Mesenteric fat pad (tissue), 1 donor: ENCODE data around the gene ADGRV1. TPM values are rescaled to one million over a fixed set of nuclear protein-coding genes. Genes with fewer than 3 reads are reported as not detected.
"Not testable (repeated sequence)": the region's sequence is repeated elsewhere in the genome, so short reads cannot be mapped to it uniquely, and the experiment has no call there.

Source experiments
- DNase-seq: peaks from one replicate; pipeline ENCODE4 v3.0.0-alpha.2; 2020; ENCODE audit warnings: low spot score
- total RNA-seq: library from RNA; stranded (reverse); fragmentation: NEBNext Ultra II Directional; extraction: Animal tissue kit (Norgen Biotek cat#: 25700); gene quantifications from one replicate; pipeline ENCODE4 v1.2.1, GENCODE V29; 2021
- donor health status: DM: yes; HTN: yes; CAD: no.

ADGRV1 gene
- total RNA-seq, 1 donor from 2014 or later: 0.16 TPM

DNA sequence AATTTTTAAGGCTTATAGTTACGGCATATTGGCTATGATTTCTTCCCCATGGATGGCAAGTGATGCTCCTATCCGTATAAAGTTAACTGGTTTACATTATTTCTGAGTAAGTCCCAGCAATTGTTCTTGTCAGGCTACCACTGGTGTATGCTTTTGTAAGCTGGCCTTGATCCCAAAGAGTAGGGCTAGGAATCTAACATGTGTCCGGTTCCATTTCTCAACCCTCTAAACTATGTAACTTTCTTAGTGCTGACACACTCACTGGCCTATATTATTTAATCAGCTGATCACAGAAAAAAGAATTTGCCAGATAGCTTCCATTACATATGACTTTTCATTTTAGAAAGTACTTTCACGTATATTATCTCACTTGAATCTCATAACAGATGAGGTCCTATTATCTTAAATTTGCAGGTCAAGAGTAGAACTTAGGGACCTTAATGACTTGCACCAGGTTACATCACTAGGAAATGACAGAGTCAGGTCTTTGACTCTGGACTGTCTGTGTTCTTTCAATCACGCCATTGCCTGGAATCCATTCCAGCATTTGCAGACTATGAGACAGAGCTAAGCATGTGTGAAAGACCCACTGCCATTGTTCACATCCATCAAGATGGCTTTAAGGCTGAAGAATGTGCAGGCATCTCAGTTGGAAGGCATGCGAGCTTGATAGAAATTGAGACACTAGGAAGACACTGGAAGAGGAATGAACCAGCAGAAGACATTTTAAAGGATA, 461.6 kb downstream of the ADGRV1 start:
- no peak for DNase-seq

DNA sequence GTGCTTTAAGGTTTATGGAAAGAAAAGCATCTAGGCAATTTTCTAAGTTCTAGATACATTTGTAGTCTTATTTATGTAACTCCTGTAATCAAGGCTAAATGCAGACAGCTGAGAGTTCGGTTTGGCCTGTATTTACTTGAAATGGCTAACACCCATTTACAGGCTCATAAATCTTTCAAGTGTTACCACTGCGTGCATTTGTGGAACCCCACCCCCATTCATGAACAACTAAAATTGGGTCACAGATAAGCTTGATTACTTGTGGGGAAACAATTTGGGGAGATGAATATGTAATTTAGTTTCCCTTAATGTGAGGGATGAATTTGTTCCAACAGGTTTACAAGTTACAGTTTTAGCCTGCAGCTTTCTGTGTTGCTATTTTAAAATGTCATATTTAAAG, 463.9 kb downstream of the ADGRV1 start:
- no peak for DNase-seq

DNA sequence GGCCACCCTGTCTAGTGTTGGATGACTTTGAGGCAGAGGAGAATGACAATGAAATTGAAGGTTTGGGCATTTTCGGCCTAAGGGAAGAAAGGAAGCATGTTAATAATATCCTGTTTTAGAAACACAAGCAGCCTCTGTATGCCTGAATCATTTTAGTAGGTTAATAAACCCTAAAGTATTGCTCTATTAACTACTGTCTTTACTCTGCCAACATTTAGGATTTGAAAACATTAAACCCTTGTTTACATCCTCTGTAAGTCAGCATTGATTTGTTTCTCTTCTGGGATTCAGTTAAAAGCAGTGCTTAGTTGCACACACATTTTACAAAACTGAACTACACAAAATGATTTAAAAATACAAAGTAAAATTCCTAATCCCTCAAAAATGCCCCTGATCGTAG, 465.6 kb downstream of the ADGRV1 start:
- no peak for DNase-seq

DNA sequence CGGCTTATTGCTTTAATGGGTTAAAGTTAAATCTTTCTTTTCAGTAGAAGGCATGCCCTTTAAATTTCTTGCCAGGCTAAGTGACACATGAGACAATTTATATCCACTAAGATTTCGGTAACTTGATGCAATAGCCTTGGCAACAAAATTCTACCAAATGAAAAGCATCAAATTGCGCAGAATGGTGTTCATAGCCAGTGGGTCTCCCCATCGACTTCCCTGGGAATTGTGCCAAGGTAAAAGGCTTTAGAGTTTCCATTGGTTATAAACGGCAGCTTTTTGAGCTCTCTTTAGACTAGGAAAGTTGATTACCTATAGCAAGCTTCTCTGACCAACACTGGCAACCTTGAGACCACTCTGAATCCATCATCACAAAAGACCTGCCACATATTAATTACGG, 466.1 kb downstream of the ADGRV1 start:
- DNase-seq: no peak

DNA sequence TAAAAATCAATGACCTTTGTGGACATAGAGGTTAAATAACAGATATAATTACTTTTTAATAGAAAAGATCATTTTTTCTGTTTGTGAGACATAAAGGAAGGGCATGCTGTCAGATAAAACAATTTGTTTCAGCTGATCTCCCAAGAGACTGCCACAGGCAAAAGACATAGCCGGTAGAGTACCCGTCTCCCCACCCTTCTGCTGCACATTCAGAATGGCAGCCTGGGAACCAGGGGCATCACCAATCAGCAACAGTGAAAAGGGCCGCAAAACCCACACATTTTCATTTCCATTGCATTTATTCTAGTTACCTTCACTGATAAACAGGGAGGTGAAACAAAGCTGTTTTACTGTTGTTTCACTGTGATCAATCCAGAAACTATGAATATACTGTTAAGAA, 466.9 kb downstream of the ADGRV1 start:
- DNase-seq: no peak

DNA sequence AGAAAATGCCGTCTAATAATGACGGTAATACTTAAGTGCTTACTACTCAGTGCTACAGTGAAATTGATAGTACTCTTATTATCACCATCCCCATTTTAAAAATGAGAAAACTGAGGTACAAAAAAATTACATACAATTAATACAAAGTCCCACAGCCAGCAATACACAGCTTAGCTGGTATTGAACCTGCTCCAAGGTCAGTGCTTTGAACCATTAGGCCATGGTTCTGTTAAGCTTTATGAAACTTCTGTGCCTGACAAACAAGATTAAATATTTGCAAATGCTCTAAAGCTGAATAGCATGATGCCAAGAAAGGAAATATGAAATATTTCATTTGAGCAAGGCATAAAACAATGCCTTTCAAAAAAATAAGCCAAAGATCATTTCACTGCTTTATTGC, 467.4 kb downstream of the ADGRV1 start:
- no peak for DNase-seq

DNA sequence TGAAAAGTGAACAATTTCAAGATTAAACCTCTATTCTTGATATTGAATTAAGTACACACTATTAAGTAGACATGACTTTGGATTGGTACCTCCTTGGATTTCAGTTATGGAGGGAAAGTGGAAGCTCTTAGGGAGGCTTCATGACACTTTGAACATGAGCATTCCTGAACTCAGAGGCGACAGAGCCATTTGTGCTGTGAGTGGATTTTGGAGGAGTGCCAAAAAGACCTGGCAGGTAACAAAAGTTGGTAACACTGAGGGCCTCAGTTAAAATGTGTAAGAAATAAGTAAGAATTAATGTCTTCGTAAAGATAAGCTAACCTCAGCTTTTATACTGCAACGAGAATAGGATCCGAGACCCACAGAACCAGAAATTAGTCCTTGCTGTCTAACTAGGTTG, 467.9 kb downstream of the ADGRV1 start:
- DNase-seq: no peak

DNA sequence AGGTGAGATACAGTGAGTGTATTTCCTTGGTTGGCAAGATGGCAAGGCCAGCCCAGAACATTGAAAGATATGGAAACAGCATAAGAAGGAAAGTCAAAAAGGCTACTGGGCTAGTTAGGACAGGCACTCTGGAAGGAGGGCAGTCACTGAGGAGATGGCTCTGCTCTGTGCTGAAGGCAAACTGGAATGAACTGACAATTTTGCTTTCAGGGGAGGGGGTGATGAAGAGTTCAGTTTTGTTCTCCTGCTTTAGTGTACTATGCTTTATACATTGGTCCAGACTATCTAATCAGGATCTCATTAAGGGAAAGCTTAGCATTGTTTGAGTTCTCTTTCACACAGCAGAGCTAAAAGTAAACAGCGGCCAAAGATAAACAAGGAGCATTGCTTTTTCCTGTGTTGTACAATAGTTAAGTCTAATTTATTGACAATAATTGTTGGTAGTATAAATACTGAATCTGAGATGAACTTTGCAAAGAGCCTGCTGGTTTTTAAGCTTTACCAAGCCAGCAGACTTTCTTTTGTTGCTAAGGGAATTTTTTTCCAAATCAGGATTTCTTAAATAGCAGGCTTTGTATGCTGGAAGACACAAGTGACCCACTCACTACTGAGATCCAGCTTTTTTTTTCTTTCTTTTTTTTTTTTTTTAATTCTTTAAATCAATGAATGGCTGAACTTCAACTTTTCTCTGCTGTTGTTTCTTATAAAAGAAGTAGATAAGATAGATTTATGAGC, 469.0 kb downstream of the ADGRV1 start:
- DNase-seq: no peak

DNA sequence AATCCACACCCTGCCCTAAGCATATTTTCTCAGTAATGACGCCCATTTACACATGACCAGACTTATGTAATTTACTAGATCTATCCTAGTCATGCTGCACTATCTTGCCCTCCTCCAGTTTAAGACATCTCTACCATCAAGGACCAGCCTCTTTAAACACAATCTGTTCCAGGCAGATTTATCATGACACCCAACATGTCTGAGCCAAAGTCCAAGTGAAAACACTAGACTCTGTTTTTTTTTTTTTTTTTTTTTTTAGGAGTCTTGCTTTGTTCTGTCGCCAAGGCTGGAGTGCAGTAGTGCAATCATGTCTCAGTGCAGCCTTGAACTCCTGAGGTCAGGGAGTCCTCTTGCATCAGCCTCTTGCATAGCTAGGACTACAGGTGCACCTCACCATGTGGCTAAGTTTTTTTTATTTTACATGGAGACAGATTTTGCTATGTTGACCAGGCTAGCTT, 469.9 kb downstream of the ADGRV1 start:
- DNase-seq: no peak

DNA sequence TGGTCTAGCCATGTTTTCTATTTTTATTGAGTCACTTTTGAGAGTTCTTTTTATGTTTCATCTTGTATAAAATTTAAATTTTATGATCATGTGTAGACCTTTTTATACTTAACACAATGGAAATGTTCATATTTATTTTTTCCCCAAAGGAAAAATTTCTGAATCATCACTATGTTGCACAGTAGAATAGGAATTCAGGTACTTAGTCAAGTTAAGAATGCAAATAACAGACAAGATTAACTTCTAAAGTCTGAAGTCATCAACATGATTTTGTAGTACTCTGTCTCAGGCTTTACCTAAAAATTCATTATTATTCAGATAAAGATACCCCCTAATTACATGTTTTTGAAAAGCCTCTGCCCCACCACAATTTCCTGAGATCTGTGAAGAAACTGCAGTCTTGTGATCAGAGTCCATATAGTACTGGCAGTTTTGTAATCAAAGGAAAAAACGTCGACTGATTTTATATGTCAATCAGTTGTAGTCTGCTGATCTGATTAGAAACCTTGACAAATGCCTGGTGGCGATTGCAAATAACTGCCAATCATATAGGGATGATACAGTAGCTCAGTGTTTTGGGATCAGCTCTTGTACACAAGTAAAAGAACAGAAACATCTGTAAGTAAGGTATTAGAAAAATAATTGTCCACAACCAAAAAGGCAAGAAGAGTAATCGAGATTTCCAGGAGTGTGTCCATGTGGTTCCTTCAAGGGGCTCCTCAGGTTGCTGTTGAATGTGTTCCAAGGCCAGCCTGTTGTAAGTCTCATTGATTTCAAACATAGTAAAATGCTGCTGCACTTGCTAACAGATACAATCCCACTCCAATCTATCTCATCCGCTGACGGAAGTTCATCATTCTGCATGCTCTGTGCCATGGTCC, 472.2 kb downstream of the ADGRV1 start:
- no peak for DNase-seq

DNA sequence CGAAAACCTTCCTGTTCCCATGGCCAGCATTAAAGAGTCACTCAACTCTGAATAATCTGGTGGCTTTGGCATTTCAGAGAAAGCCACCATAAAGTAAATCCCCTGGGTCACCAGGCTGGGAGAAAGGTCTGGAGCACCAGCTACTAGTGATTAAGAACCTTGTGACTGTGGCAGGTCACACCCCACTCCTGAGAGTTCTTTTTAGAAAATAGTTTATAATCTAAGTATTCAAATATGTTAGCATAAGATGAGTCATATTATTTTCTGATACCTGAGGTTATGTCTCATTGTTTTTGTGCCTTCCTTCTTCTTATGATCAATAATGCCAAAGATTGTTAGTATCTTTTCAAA, 472.8 kb downstream of the ADGRV1 start:
- DNase-seq: no peak

DNA sequence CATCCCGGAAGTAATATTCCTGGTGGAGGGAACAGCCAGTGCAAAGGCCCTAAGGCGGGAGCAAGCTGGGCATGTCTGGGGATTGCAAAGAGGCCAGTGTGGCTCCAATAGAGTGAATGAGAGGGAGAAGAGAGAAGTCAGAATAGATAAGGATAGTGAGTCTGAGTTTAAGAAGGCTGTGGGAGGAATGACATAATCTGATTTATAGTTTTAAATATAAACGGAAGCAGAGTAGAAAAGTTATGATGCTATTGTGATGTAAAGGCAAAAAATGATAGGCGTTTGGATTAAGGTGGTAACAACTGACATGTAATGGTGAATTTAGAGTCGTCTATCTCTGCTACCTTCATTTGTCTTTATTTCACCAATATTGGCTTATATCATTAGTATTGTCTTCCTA, 473.5 kb downstream of the ADGRV1 start:
- DNase-seq: no peak

DNA sequence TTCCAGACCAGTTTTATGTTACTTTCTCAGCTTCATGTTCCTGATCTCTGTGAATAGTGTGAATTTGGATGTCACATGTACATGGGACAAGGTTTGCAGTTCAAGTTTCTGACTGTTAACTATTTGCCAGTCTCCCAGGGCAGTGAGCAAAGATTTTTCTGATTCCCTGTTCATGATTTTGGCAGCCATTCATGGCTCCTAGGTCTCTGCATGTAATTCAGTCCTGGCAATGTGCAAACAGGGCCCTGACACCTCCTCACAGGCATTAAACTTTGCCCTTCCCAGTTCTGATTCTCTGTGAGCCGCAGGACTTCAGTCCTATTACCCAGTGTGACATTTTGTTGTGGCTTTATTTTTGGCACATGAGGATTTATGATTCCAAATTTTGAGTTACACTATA, 474.8 kb downstream of the ADGRV1 start:
- DNase-seq: no peak

DNA sequence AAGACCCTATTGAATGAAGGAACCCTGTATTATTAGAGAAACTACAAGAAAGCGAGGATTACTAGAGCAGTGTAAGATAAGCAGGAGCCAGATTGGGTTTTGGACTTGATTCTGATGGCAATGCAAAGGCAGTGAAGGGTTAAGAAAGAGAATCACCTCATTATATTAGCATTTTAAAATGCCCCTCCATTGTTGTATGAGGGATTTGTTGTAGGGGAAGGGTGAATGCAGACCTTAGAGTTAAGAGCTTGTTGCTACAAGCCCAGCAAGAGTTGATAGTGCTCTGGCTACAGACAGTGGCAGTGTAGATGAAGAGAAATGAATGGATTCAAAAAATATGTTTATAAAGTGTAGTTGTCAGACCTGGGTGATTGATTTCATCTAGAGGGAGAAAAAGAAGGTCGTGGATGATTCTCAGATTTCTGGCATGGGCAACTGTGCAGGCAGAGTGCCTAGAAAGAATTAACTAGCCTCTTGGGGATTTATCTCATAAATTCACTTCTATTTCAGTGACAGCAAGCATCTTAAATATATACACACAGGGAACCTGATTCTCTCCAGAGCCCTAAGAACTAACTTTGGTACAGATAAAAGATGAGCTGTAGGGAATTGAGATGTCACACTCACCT, 479.7 kb downstream of the ADGRV1 start:
- no peak for DNase-seq

DNA sequence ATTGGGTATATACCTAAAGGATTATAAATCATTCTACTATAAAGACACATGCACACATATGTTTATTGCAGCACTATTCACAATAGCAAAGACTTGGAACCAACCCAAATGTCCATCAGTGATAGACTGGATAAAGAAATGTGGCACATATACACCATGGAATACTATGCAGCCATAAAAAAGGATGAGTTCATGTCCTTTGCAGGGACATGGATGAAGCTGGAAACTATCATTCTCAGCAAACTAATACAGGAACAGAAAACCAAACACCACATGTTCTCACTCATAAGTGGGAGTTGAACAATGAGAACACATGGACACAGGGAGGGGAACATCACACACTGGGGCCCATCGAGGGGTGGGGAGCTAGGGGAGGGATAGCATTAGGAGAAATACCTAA, 482.5 kb downstream of the ADGRV1 start:
- DNase-seq: not testable (repeated sequence)

DNA sequence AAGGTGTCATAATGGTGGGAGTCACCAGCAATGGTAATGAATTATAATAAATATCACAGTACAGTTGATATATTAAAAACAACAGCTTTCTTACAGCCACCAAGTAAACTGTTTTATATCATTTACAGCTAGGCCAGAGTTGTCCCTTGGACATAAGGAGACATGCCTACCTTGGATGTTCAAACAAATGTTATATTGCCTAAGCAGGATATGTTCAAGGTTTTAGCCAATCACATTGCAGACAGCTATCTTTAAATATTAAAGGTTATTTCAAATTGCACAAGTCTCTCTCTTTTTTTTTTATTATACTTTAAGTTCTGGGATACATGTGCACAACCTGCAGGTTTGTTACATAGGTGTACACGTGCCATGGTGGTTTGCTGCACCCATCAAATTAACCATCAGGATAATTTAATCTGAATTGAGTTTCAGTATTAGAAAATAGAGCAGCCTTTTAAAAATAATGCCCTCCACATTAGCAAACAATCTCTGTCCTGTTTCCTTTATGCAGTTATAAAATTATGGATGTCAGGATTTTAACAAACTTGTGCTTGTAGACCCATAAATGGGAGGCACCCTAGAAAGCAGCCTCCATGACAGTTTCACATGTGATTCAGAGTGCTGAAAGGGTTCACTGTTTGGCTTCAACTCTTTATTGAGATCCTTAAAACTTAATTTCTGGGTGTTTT, 483.8 kb downstream of the ADGRV1 start:
- DNase-seq: no peak

DNA sequence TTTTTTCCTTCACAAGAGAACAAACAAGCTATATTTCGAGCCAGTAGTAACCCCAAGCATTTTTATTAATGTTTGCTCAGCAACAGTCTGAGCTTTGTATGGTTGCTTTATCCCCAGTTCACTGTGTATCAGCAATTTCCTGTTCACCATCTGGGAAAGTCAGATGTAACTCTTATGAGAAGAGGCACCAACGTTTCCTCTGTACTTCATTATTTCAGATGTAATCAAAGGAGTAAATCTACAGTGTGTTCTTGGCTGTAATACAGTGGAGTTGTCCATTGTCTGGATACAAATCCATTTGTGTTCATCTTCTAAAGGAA, 484.3 kb downstream of the ADGRV1 start:
- no peak for DNase-seq

DNA sequence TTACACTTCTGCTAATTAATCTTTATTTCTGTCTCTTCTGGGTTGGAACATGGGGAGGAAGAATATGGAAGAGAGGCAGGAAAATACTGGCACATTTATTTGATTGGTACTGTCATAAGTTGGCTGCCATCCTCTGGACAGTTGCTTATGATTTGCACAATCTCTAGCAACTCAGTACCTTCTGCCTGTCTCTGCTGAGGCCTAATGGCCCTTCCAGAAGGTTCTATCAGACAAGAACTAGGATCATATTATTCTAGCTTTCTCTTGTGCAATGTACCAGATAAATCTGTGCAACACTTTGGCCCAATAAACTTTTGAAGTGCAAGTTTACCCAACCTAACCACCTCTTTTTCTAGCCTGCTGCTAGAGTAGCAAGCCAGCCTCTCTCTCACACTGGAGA, 489.5 kb downstream of the ADGRV1 start:
- no peak for DNase-seq

DNA sequence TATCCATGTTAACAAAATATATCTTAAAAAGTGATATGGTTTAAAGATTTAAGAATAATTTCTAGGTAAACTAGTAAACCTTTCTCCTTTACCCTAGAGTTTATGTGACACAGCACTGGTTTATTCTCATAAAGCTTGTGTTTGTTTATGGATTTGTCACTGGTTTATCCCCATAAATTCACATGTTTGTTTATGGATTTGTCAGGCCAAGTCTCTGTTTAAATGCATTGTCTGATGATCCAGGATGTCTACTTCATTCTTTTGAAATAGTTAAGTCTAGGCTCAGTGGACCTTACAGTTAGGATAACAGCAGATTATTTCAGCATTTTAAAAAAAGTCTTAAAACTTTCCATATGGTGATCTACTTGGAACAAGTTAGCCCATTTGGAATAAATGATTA, 490.5 kb downstream of the ADGRV1 start:
- DNase-seq: no peak

DNA sequence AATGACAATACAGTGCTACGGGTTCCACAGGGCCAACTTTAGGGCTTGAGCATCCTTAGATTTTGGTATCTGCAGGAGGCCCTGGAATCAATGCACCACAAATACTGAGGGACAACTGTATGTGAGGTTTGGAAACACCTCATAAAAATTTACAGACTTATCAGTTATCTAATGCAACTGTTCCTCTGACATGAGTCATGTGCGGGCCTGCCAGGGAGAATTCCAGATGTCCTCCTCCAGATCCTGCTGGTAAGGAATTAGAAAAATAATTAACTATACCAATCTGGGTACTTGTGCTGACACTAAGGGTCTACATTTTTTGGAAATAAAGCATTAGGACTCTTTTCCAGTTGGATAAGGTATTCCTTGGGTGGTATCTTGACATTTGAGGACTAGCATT, 491.2 kb downstream of the ADGRV1 start:
- DNase-seq: no peak

DNA sequence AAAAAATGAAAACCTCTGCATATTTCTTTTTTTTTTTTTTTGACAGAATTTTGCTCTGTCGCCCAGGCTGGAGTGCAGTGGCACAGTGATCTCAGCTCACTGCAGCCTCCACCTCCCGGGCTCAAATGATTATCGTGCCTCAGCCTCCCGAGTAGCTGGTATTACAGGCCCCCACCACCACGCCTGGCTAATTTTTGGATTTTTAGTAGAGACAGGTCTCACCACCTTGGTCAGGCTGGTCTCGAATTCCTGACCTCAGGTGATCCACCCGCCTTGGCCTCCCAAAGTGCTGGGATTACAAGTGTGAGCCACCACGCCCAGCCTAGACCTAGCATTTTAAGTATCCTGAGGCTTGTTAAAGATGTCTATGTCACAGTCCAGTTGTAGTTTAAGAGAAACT, 493.8 kb downstream of the ADGRV1 start:
- not testable (repeated sequence) for DNase-seq
